Hindlimb muscle (tissue), 1 donor: ENCODE measurements around the gene CCL4L2. TPM values are rescaled to one million over a fixed set of nuclear protein-coding genes. Genes with fewer than 3 reads are reported as not detected.
"Not testable (repeated sequence)": the region's sequence is repeated elsewhere in the genome, so short reads cannot be mapped to it uniquely, and the experiment has no call there.

Source experiments
- DNase-seq: peaks from one replicate; pipeline ENCODE4 v3.0.0-alpha.2; 2013
- polyA plus RNA-seq: library from polyadenylated mRNA; unstranded; fragments of 120-200 nt; gene quantifications from one replicate; pipeline ENCODE4 v1.2.1, GENCODE V29; 2013; ENCODE audit not compliant: insufficient read length

Gene CCL4L2
- polyA plus RNA-seq, 1 donor = 1.3 TPM

DNA sequence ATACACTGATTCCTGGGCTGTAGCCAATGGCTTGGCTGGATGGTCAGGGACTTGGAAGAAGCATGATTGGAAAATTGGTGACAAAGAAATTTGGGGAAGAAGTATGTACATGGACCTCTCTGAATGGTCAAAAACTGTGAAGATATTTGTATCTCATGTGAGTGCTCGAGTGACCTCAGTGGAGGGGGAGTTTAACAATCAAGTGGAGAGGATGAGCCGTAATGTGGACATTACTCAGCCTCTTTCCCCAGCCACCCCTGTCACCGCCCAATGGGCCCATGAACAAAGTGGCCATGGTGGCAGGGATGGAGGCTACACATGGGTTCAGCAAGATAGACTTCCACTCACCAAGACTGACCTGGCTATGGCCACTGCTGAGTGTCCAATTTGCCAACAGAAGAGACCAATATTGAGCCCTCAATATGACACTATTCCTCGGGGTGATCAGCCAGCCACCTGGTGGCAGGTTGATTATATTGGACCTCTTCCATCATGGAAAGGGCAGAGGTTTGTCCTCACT is 10.8 kb downstream of the CCL4L2 start:
- DNase-seq = not testable (repeated sequence)

GRCh38 chr17:36222967-36223366 is 12.1 kb downstream of the CCL4L2 start:
- DNase-seq = not testable (repeated sequence)

DNA sequence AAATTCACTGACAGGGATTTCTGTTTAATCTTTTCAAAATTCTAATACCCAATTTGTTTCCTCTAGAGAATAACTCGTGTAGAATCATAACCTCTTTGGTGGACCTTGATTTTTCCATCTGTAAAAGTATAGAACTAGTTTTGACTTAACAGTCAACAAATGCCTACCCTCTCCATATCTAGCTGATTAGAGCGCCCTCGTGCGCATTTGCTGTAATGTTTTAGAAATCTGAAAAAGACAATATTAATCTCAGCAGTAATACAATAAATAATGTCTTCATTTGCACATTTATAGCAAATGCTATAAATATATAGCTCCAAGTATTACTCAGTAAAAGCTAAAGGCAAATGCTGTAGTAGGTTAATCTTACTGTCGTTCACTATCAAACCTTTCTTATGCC is 18.8 kb downstream of the CCL4L2 start:
- DNase-seq = not testable (repeated sequence)

DNA sequence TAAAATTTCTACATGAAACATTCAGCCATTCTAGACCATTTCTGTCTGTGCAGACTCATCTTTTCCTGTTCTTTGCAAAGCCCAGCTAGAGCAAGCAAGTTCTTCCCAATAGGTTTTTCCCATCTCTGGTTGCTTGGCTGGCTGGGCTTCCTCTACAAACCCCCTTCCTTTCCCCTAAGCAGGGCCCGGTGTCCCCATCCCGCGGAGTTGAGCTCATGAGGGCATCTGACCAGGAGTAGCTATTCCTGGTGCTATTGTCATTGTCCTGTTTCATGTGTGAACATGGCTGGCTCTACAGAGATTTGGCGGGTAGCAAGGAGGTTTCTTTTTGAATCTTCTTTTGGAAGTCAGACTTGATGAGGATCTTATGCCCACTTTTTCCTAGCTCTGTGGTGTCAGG is 31.2 kb downstream of the CCL4L2 start:
- DNase-seq = not testable (repeated sequence)

Other genes with a start within 250 kb of the CCL4L2 start
- 0.13 TPM for gene CCL16, start 229.6 kb upstream of the CCL4L2 start, polyA plus RNA-seq
- 40.4 TPM for gene CCL14, start 224.3 kb upstream of the CCL4L2 start, polyA plus RNA-seq
- not detected for gene CCL15, start 209.5 kb upstream of the CCL4L2 start, polyA plus RNA-seq
- not detected for gene CCL23, start 193.1 kb upstream of the CCL4L2 start, polyA plus RNA-seq
- not detected for gene CCL18, start 146.8 kb upstream of the CCL4L2 start, polyA plus RNA-seq
- gene CCL3, start 120.9 kb upstream of the CCL4L2 start, polyA plus RNA-seq = 5.8 TPM
- gene CCL4, start 107.2 kb upstream of the CCL4L2 start, polyA plus RNA-seq = 3.2 TPM
- 10.9 TPM for gene TBC1D3B, start 34.4 kb upstream of the CCL4L2 start, polyA plus RNA-seq
- gene CCL3L1, start 14.3 kb upstream of the CCL4L2 start, polyA plus RNA-seq = 0.65 TPM
- not detected for gene TBC1D3I, start 53.5 kb downstream of the CCL4L2 start, polyA plus RNA-seq
- not detected for gene TBC1D3G, start 112.8 kb downstream of the CCL4L2 start, polyA plus RNA-seq
- not detected for gene TBC1D3H, start 177.4 kb downstream of the CCL4L2 start, polyA plus RNA-seq